Upper lobe of left lung (tissue), 4 donors: ENCODE results near the gene ORM1.

ENCODE experiments used
- CTCF ChIP-seq, 6 experiments: fragments of 450-650 bp in 4 of 6; fragments of 200-600 bp in 2 of 6; sonication (generic) in 2 of 6; IDR thresholded peaks; one replicate each; pipeline ENCODE4 v1.5.1; 2016 to 2019; ENCODE audit warnings: antibody characterized with exemption in 6 of 6
- EP300 ChIP-seq, 4 donors: sonication (generic); formaldehyde crosslinking; IDR thresholded peaks; one replicate each; pipeline ENCODE4 v1.5.1; 2017; ENCODE audit warnings: antibody characterized with exemption in 4 of 4, control low read depth in 2 of 4
- POLR2A ChIP-seq, 4 donors: fragments of 450-650 bp; IDR thresholded peaks; one replicate each; pipeline ENCODE4 v1.5.1; 2016 to 2017; ENCODE audit warnings: antibody characterized with exemption in 4 of 4, mild to moderate bottlenecking in 2 of 4
- POLR2AphosphoS5 ChIP-seq, 2 donors: sonication (generic); formaldehyde crosslinking; IDR thresholded peaks; one replicate each; pipeline ENCODE4 v1.5.1; 2017; ENCODE audit warnings: antibody characterized with exemption in 2 of 2

GRCh38 chr9:114287001-114287762 is 35.7 kb upstream of the ORM1 start:
- TF ChIP-seq POLR2AphosphoS5 (IDR thresholded peaks at IDR 0.05) (no peak), POLR2A (IDR thresholded peaks at IDR 0.05) (no peak), EP300 (IDR thresholded peaks at IDR 0.05) (no peak), CTCF (IDR thresholded peaks at IDR 0.05) (no peak)
